AG09319 (cell line): ENCODE data around the gene WASF2.

ENCODE experiments used
- DNase-seq: peaks from one replicate; pipeline ENCODE4 v3.0.0-alpha.2; 2010; ENCODE audit warnings: low read depth; ENCODE audit errors: extremely low read depth
- CTCF ChIP-seq: IDR thresholded peaks from 2 replicates; pipeline ENCODE4 v1.5.1; 2011; ENCODE audit warnings: low read depth, mild to moderate bottlenecking, inconsistent platforms, low read length, moderate library complexity

The WASF2 gene

GRCh38 chr1:27402349-27402754 is 87.6 kb downstream of the WASF2 start:
- TF ChIP-seq CTCF: peak; percentile 74

GRCh38 chr1:27400963-27401341 is 89.0 kb downstream of the WASF2 start:
- DNase-seq: no peak
- no peak for TF ChIP-seq CTCF

More at GRCh38 chr1:27402349-27402754, 87.6 kb downstream of the WASF2 start:
- no peak for DNase-seq

GRCh38 chr1:27400082-27400962 is 89.6 kb downstream of the WASF2 start:
- TF ChIP-seq CTCF: no peak
- no peak for DNase-seq

- TF ChIP-seq CTCF: no peak
- DNase-seq: no peak
These were observed 90.5 kb downstream of the WASF2 start for GRCh38 chr1:27399251-27400025.

GRCh38 chr1:27398405-27399149 is 91.4 kb downstream of the WASF2 start:
- no peak for DNase-seq
- TF ChIP-seq CTCF: no peak

GRCh38 chr1:27397749-27398148 is 92.2 kb downstream of the WASF2 start:
- no peak for TF ChIP-seq CTCF
- DNase-seq: no peak
